GM19193 (cell line): ENCODE results near the gene BAHCC1.

Experiments
- POLR2A ChIP-seq: IDR thresholded peaks from 4 replicates; pipeline ENCODE4 v1.6.1; 2011; ENCODE audit not compliant: insufficient read depth, insufficient read length; ENCODE audit errors: extremely low read depth

BAHCC1 gene

DNA sequence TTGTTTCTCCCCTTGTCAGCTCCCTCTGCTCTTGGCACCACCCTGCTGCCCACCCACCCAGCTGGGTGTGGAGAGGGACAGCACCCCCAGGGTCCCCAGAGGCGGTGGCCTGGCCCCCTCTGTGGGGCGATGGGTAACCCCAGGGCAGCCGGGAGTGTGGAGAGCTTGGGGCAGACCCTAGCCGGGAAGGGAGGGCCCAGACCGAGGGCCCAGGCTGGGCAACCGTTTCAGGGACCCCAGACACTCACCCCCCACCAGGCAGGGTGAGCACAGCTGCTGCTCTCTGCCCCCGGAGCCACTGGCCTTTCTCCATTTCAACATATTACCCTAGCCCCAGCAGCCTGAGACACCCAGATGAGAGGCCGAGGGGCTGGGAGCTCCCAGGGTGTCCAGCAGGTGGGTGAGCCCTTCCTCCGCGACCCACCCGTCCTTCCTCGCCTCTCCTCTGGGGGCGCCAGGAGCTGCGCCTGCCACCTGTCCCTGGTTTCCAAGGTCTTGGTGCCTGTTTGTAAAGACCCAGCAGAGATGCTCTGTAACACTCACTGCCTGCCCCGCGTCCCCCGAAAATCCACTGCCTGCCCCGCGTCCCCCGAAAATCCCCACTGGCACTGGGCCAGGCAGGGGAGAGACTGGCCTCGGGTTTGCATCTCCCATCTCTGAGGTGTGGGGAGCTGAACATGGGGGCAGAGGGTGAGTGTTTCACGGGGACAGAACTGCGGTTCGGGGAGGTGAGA is 45.4 kb downstream of the BAHCC1 start:
- TF ChIP-seq POLR2A, result no peak

DNA sequence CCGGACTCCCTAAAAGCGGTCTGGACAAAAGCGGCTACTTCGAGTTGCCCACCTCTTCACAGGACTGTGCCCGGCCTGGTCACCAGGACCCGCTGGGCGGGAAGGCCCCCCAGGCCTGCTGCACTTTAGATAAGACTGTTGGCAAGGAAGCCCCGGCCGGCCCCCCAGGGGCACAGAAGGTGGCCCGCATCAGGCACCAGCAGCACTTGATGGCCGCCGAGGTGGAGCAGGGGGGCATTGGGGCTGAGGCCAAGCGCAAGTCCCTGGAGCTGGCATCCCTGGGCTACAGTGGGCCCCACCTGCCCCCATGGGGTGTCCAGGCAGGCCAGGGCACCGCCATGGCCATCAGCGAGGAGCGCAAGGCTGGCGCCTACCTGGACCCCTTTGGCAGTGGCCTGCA is 47.5 kb downstream of the BAHCC1 start:
- TF ChIP-seq POLR2A, result no peak

GRCh38 chr17:81443269-81443668 is 48.0 kb downstream of the BAHCC1 start:
- TF ChIP-seq POLR2A, result no peak

GRCh38 chr17:81444610-81445339 is 49.5 kb downstream of the BAHCC1 start:
- TF ChIP-seq POLR2A, result no peak

DNA sequence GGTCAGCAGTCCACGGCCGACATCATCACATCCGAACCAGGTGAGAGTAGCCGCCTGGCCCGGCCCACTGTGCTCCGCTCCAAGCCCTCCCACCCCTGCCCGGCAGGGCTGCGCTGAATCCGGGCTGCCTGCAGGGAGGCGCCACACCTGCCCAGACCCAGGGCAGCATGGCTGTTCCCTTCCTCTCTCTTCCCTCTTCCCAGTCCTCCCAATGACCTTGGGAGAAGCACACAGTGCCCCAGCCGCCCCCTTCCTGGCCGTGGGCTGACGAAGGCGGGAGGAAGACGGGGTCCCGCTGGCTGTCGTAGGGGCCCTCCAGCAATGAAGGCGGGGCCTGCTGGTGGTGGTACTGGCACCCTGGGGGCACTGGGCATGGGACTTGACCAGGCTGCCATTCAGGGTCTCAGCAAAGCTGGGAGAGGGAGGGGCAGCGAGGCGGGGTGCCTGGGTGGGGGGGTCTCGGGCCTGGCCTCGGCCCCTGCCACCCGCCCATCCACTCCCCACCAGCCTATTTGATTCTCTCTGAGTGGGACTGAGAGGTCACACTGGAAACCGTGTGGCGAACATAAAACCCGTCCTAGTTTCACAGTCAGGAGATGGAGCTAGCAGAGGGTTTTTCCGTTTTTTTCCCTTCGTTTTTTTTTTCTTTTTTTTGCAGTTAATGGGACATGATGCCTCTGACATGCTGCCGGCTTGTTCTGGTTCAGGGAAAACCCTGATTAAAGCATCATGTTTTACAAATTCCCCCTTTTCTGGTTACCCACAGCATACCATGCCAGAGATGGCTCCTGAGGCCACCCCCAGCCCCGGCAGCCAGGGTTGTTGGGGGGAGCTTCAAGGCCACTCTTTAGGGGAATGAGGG is 50.6 kb downstream of the BAHCC1 start:
- no peak for TF ChIP-seq POLR2A

- no peak for TF ChIP-seq POLR2A
These were observed 52.2 kb downstream of the BAHCC1 start for GRCh38 chr17:81447331-81447933.

GRCh38 chr17:81448442-81448841 is 53.2 kb downstream of the BAHCC1 start:
- TF ChIP-seq POLR2A, result no peak

- TF ChIP-seq POLR2A, result no peak
These were observed 53.7 kb downstream of the BAHCC1 start for GRCh38 chr17:81448950-81449349.

- TF ChIP-seq POLR2A, result no peak
These were observed 54.1 kb downstream of the BAHCC1 start for GRCh38 chr17:81449351-81449750.

DNA sequence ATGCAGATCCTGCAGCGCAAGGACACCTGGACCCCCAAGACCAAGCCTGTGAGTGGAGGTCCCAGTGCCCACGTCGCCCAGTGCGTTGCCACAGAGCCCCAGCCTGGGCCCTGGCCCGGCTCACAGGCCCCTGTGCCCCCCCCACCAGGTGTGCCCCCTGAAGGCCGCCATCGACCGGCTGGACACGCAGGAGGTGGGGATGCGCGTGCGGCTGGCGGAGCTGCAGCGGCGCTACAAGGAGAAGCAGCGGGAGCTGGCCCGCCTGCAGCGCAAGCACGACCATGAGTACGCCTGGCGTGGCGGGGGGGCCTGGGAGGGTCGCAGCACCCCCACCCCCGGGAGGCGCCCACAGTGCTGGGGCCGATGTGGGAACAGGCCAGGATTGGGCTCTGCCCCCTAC is 56.6 kb downstream of the BAHCC1 start:
- TF ChIP-seq POLR2A, result no peak

- TF ChIP-seq POLR2A, result no peak
These were observed 57.3 kb downstream of the BAHCC1 start for GRCh38 chr17:81452551-81452950.

DNA sequence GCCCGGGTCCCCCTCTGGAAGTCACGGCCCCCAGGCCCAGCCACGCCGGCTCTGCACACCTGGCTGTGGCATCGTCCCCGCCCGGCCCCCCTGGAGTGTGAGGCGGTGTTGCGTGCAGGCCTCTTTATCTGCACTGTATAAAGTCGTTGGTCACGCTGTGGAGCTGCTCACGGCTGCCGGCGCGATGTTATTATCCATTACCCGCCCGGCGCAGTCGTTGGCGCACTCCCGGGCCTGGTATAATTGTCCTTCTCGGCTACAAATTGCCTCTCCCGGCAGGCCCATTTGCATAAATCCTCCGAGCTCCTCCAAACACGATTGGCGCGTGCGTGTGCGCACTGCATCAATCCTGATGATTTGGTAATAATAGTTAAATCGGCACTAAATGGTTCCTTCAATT is 57.8 kb downstream of the BAHCC1 start:
- no peak for TF ChIP-seq POLR2A

- TF ChIP-seq POLR2A, result no peak
These were observed 58.5 kb downstream of the BAHCC1 start for GRCh38 chr17:81453712-81454111.

- no peak for TF ChIP-seq POLR2A
These were observed 59.2 kb downstream of the BAHCC1 start for GRCh38 chr17:81454473-81454872.

DNA sequence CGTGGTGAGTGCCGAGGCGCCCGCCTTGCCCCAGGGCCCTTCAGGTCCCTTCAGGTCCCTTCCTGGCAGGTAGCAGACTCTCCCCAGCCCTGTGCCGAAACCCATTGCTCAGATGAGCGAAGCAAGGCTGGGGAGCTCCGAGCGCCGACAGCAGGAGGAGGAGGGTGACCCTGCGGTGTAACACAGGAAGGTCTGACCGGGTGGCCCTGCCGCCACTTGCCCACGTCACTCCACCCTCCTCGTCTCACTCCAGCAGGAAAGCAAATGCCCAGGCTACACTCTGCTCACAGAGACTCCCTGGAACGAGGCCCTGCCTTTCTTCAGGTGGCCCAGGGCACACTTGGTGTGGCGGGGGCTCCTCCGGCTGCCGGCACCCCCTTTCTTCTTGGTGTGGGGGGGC is 60.1 kb downstream of the BAHCC1 start:
- no peak for TF ChIP-seq POLR2A
